GM21526 (cell line): Measurements from ENCODE around the gene IKBKG.
"Not testable (repeated sequence)": the region's sequence is repeated elsewhere in the genome, so short reads cannot be mapped to it uniquely, and the experiment has no call there.

Experiments used
- ATAC-seq: cut with Tn5 transposase; IDR thresholded peaks from one replicate; pipeline ENCODE4 v1.9.1; 2021; ENCODE audit warnings: moderate library complexity; ENCODE audit not compliant: unreplicated experiment, low FRiP score

The IKBKG gene

GRCh38 chrX:154602226-154602625 is 54.8 kb downstream of the IKBKG start:
- ATAC-seq = no peak

DNA sequence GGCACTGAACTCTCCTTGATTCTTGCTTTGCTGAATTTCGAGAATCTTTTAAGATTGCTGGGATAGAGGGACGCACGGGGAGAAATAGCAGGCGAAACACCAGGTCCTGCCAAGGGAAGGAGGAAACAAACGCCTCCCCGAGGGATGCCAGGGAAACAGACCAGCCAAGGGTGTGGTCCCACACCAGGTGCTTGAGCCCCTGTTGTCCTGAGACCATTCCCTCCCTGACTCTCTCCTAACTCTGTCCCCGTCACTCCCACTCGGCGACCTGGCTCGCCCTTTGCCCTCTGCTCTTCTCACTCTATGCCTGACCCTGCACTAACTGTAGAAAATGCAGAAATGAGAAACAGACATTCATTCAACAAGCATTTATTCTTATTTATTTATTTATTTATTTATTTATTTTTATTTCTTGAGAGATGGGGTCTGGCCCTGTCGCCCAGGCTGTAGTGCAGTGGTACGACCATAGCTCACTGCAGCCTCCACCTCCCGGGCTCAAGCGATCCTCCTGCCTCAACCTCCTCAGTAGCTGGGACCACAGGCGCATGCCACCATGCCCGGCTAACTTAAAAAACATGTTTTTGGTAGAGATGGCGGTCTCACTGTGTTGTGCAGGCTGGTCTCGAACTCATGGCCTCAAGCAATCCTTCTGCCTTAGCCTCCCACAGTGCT is 55.5 kb downstream of the IKBKG start:
- ATAC-seq = no peak

GRCh38 chrX:154603438-154604430 is 56.3 kb downstream of the IKBKG start:
- no peak for ATAC-seq

- no peak for ATAC-seq
Measured at GRCh38 chrX:154605566-154605965, 58.1 kb downstream of the IKBKG start.

DNA sequence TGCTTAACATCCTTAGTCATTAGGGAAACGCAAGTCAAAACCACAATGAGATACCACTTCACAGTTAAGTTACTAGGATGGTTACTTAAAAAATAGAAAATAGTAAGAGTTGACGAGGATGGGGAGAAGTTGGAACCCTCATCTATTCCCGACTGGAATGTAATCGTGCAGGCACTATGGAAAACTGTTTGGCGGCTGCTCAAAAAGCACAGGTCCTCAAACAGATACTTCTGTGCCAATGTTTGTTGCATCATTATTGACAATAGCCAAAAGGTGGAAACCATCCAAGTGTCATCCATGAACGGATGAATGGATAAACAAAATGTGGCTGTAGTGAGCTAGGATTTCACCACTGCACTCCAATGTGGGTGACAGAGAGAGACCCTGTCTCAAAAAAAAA is 60.0 kb downstream of the IKBKG start:
- no peak for ATAC-seq

DNA sequence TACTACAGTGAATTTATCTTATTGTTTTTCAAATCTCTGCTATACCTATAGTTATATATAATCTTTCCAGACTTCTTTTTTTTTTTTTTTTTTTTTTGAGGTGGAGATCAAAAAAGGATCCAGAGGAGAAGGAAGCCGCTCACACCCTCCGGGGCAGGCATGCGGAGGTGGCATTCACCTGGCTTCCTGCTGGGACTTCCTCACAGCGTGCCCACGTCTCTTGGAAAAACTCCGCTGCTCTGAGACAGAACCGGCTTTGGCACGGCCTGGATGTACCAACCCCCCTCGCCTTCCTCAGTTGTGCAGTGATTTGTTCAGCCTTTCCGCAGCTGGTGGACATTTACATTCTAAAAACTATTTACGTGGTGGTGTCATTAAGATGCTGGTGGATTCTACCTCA is 60.6 kb downstream of the IKBKG start:
- not testable (repeated sequence) for ATAC-seq

- not testable (repeated sequence) for ATAC-seq
Measured at GRCh38 chrX:154608823-154609222, 61.4 kb downstream of the IKBKG start.

- ATAC-seq = not testable (repeated sequence)
Measured at GRCh38 chrX:154611146-154611545, 63.7 kb downstream of the IKBKG start.

DNA sequence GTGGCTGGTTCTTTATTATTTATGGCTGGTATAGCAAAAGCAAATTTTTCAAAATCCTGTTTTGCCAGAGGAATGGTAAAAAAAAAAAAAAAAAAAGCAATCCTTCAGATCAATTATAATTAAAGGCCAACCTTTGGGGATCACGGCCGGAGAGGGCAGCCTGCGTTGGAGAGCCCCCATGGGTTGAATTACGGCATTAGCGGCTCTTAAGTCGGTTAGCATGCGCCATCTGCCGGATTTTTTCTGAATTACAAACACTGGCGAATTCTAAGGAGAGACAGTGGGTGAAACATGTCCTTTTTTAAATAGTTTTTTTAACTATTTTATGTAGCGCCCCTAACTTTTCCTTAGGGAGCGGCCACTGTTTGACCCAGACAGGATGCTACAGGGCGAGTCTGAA is 66.2 kb downstream of the IKBKG start:
- ATAC-seq = not testable (repeated sequence)
